AG04450 (cell line): ENCODE measurements around the gene MBD3L4. TPM values are rescaled to one million over a fixed set of nuclear protein-coding genes. Genes with fewer than 3 reads are reported as not detected.
A peak's percentile ranks its signal among the peaks of the same experiment; 100 is the strongest.
"Not testable (repeated sequence)": the region's sequence is repeated elsewhere in the genome, so short reads cannot be mapped to it uniquely, and the experiment has no call there.

Experiments used
- CTCF ChIA-PET: fragments of 300-600, 350-600 bp; formaldehyde crosslinking; extraction: SDS; loops from one replicate; lab custom pipeline; 2022; ENCODE audit warnings: antibody characterized with exemption, inconsistent platforms; lab: Charles Lee
- POLR2A ChIA-PET: fragments of 350-600 bp; formaldehyde crosslinking; extraction: SDS; loops from one replicate; lab custom pipeline; 2021; ENCODE audit warnings: antibody characterized with exemption, inconsistent platforms; lab: Yijun Ruan, JAX
- DNase-seq: peaks from one replicate; pipeline ENCODE4 v3.0.0-alpha.2; 2011; ENCODE audit warnings: low read depth, low spot score
- H3K27ac ChIP-seq: one replicate; pipeline ENCODE4 v1.5.1; 2012; ENCODE audit warnings: low read depth, low read length, control low read depth
- H3K27me3 ChIP-seq: one replicate; pipeline ENCODE4 v1.6.0; 2012; ENCODE audit warnings: low read length; ENCODE audit not compliant: control insufficient read depth, insufficient read depth
- H3K4me3 ChIP-seq: 2 replicates; pipeline ENCODE4 v1.5.1; 2011; ENCODE audit warnings: mild to moderate bottlenecking, low read depth, low read length, control low read depth
- H3K9me3 ChIP-seq: 2 replicates; pipeline ENCODE4 v1.5.1; 2012; ENCODE audit warnings: low read length; ENCODE audit not compliant: control insufficient read depth, insufficient read depth
- polyA plus RNA-seq: library from polyadenylated mRNA; depleted of rRNA; stranded (reverse); fragments of >200 nt; gene quantifications from 2 replicates; pipeline ENCODE4 v1.2.3, GENCODE V29; 2011
- TF ChIP-seq, protein P1 (sequence below): IDR thresholded peaks from 2 replicates; pipeline ENCODE4 v1.5.1; 2011; ENCODE audit warnings: low read depth, low read length, control low read depth, inconsistent platforms

MBD3L4 gene
- polyA plus RNA-seq, 1 experiment: not detected

- Histone ChIP-seq H3K4me3 (peak overlapping the region; percentile 41), H3K9me3 (peaks cover 13% of the 10 kb centered on the region; the same call in 1 of the 2 replicates), H3K27ac (no peak overlapping the region), H3K27me3 (no peaks in the 10 kb centered on the region)
- no peak for DNase-seq
- ChIA-PET CTCF (interaction anchor here (2.2 kb wide), 1 partner anchor 31 kb away, joined by 6 read pairs; no protein-coding TSS in a partner anchor), POLR2A (interaction anchor here (0.6 to 1.6 kb wide), 7 partner anchors 16 to 1764 kb away, joined by 3 to 13 read pairs (median 3); partner anchors contain the start of genes PET100 and XAB2)
- TF ChIP-seq, protein P1, sequence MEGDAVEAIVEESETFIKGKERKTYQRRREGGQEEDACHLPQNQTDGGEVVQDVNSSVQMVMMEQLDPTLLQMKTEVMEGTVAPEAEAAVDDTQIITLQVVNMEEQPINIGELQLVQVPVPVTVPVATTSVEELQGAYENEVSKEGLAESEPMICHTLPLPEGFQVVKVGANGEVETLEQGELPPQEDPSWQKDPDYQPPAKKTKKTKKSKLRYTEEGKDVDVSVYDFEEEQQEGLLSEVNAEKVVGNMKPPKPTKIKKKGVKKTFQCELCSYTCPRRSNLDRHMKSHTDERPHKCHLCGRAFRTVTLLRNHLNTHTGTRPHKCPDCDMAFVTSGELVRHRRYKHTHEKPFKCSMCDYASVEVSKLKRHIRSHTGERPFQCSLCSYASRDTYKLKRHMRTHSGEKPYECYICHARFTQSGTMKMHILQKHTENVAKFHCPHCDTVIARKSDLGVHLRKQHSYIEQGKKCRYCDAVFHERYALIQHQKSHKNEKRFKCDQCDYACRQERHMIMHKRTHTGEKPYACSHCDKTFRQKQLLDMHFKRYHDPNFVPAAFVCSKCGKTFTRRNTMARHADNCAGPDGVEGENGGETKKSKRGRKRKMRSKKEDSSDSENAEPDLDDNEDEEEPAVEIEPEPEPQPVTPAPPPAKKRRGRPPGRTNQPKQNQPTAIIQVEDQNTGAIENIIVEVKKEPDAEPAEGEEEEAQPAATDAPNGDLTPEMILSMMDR: no peak
Measured at GRCh38 chr19:7068599-7068998, 28.6 kb upstream of the MBD3L4 start.

DNA sequence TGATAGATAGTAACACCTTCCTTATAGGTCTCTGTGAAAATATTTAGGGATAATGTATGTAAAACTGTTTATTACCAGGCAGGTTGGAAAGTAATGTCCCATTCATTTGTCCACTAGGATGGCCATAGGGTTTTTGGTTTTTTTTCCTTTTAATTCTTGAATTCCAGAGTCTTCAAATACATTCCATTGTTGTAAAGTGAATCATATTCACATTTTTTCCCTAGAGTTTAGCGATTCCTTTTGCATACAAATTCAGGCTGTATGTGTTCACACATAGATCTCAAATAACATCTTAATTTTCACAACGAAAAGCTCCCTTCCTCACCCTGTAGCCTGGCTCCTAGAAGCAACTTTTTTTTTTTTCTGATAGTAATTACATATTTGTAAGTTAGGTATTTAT, 27.7 kb upstream of the MBD3L4 start:
- DNase-seq: no peak
- CTCF ChIA-PET: interaction anchor here (2.2 kb wide), 1 partner anchor 32 kb away, joined by 6 read pairs; no protein-coding TSS in a partner anchor

DNA sequence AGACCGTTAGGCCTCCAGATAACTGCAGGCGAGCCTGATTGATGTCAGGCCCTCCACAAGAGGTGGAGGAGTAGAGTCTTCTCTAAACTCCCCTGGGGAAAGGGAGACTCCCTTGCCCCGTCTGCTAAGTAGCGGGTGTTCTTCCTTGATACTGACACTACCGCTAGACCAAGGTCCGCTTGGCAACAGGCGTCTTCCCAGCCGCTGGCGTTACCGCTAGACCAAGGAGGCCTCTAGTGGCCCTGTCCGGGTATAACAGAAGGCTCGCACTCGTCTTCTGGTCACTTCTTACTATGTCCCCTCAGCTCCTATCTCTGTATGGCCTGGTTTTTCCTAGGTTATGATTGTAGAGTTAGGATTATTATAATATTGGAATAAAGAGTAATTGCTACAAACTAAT, 27.1 kb upstream of the MBD3L4 start:
- H3K9me3 ChIP-seq, H3K27me3 ChIP-seq, DNase-seq, H3K27ac ChIP-seq, H3K4me3 ChIP-seq, POLR2A ChIA-PET, CTCF ChIA-PET: not testable (repeated sequence)
- TF ChIP-seq, protein P1: peak; percentile 20; the same call in 1 of the 2 replicates

More for the DNA sequence above, 27.7 kb upstream of the MBD3L4 start:
- Histone ChIP-seq H3K27ac (no peak overlapping the region), H3K27me3 (no peaks in the 10 kb centered on the region), H3K4me3 (no peak overlapping the region), H3K9me3 (peaks cover 6% of the 10 kb centered on the region; the same call in 1 of the 2 replicates)
- POLR2A ChIA-PET: interaction anchor here (0.6 kb wide), 1 partner anchor 464 kb away, joined by 3 read pairs; no protein-coding TSS in a partner anchor
- TF ChIP-seq, protein P1: no peak

GRCh38 chr19:7063764-7064418, 23.9 kb upstream of the MBD3L4 start:
- H3K27me3 ChIP-seq: no peaks in the 10 kb centered on the region
- DNase-seq: no peak
- peaks cover 2% of the 10 kb centered on the region; the same call in 1 of the 2 replicates for H3K9me3 ChIP-seq
- no peak overlapping the region for H3K4me3 ChIP-seq
- ChIA-PET CTCF (no interaction called here), POLR2A (no interaction called here)
- TF ChIP-seq, protein P1: no peak
- H3K27ac ChIP-seq: no peak overlapping the region

- no peak overlapping the region for H3K27ac ChIP-seq
- H3K9me3 ChIP-seq: peaks cover 2% of the 10 kb centered on the region; the same call in 1 of the 2 replicates
- DNase-seq: no peak
- ChIA-PET CTCF (no interaction called here), POLR2A (no interaction called here)
- no peak overlapping the region for H3K4me3 ChIP-seq
- no peaks in the 10 kb centered on the region for H3K27me3 ChIP-seq
- TF ChIP-seq, protein P1: no peak
Measured at GRCh38 chr19:7063339-7063738, 23.4 kb upstream of the MBD3L4 start.

- DNase-seq, CTCF ChIA-PET, H3K27ac ChIP-seq, H3K4me3 ChIP-seq, POLR2A ChIA-PET, H3K9me3 ChIP-seq, H3K27me3 ChIP-seq: not testable (repeated sequence)
Measured at GRCh38 chr19:7059977-7060376, 20.0 kb upstream of the MBD3L4 start.

DNA sequence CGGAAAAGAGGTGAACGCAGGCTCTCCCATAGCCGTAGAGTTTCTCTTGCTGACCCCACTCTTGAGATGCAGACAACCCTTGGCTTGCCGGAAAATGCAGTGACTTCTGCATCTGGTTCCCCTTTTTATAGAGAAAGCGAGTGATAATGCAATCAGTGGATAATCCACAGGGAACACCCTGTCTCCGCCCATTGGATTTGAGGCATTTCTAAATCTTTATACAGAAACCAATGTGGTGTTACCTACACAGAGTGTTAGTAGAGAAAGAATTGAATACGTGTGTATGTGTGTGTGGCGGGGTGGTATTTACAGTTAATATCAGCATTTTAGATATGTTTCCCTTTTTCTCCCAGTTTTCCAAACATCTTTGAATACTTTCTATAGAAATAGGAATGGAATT, 18.6 kb upstream of the MBD3L4 start, which contains the start of gene MBD3L3:
MBD3L3 (minus strand) TSS at position 101 of the 400 bp plus-strand sequence; CDS start at position 30, 71 bp downstream.
- H3K9me3 ChIP-seq, H3K27ac ChIP-seq, H3K4me3 ChIP-seq, DNase-seq, CTCF ChIA-PET, H3K27me3 ChIP-seq, POLR2A ChIA-PET: not testable (repeated sequence)
